NK-92 (cell line): ENCODE measurements around the gene NEURL2.

Experiments
- DNase-seq: peaks from one replicate; lab custom pipeline; 2025; ENCODE audit not compliant: unreplicated experiment; lab: John Stamatoyannopoulos, UW

Gene NEURL2

GRCh38 chr20:45920462-45921336 is 29.7 kb upstream of the NEURL2 start:
- no peak for DNase-seq

- no peak for DNase-seq
Measured at GRCh38 chr20:45919542-45920399, 28.8 kb upstream of the NEURL2 start.

DNA sequence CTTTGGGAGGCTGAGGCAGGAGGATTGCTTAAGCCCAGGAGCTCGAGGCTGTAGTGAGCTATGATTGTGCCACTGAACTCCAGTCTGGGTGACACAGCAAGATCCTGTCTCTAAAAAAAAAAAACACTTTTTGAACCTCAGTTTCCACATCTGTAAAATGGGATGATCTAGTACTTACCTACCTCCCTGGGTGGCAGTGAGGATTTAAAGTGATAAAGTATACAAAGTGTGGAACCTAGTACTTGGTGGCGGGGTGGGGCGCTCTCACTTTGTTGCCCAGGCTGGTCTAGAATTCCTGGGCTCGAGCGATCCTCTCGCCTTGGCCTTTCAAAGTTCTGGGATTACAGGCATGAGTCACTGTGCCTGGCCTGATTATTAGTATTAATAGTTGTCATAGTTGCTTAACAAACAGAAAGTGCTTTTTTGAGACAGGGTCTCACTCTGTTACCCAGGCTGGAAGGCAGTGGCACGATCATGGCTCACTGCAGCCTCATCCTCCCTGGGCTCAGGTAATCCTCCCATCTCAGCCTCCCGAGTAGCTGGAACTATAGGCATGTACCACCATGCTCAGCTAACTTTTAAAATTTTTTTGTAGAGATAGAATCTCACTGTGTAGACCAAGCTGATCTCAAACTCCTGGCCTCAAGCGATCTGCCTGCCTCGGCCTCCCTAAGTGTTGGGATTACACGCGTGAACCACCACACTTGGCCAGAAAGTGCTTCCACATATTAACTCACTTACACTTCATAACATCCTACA is 27.9 kb upstream of the NEURL2 start:
- no peak for DNase-seq

GRCh38 chr20:45918182-45918737 is 27.3 kb upstream of the NEURL2 start:
- DNase-seq: no peak

DNA sequence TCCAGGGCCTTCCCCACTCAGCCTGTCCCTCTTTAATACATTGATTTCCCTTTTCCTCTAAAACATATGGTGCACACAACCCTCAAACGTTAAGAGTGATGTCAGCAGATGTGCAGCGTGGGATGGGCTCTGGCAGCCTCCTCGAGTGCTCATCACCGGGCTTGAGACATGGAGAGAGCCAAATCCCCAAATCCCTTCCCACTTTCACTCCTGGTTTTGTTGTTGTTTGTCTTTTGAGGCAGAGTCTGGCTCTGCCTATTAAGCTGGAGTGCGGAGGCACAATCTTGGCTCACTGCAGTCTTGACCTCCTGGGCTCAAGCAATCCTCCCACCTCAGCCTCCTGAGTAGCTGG is 26.8 kb upstream of the NEURL2 start:
- no peak for DNase-seq

- DNase-seq: no peak
Measured at GRCh38 chr20:45913116-45913515, 22.1 kb upstream of the NEURL2 start.

- DNase-seq: no peak
Measured at GRCh38 chr20:45912344-45912682, 21.3 kb upstream of the NEURL2 start.

DNA sequence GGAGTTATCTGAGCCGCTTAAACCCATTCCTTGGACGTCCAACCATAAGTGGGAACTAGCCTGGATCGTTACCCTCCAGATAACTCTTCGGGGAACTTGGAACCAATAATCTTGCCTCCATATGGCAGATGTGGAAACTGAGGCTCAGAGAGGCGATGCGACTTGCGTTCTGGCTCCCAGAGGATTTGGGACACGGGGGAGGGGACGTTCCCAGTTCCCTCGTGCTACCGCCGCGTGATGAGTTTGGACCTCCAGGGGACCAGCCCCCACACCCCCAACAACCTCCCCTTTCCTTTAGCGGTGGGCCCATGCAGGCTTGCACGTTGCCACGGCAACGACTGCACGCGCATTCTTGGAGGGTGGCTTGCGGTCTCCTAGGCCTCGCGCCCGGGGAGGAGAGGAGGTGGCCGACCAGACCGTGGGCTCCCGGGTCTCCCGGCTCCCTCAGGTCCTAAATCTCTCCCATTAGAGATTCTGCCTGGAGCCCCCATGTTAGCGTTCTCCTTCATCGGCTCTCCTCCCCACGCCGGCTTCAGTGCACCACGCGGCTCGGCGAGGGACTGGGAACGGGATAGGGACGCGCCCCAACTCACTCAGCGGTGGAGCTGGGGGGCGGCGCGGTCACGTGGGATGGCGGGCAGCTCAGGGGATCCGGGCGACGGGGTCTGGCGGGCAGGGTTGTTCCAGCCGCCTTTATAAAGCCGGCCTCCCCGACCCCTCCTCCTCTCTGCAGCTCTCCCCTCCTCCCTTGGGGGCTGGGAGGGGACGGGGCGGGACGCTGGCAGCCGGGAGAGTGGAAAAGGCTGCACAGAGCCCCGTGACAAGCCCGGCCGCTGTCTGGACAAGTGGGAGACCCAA is 20.7 kb upstream of the NEURL2 start, which contains the start of gene PLTP:
Gene PLTP (minus strand): TSS at position 670 of the 858 bp plus-strand sequence. CDS start 703 bp downstream, outside the sequence.
- DNase-seq: no peak

DNA sequence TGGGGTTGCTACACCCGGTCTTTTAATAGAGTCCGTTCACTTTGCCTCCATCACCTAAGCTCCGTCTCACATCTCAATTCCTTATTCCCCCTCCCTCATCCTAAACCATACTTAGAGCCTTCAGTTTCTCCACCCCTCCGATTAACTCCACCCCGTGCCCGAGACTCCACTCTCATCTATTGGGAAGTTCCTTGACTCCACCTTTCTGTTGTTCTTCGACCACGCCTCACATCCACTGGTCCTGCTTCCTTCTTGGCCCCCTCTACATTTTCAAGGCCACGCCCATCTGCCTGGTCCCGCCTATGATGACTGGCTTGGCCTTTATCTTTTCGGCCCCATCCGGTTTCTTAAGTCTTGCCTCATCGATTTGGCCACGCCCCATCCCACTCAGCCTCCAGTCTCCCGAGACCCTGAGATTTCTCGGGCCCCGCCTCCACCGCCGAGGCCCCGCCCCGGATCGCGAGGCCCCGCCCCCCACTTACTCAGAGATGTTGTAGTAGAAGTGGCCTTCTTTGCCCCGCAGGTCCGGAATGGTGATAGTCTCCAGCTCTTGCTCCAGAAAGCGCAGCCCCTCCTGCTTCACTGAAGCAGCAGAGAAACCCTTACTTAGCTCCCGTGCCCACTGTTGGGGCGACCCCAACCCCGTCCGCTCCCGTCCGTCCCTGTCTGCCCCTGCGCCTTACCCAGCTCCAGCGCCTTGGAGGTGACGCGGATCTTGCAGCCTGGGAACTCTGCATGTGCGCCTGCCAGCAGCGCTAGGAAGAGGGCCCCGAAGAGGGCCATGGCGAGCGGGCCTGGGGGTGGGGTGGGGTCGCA is 19.9 kb upstream of the NEURL2 start:
- no peak for DNase-seq

DNA sequence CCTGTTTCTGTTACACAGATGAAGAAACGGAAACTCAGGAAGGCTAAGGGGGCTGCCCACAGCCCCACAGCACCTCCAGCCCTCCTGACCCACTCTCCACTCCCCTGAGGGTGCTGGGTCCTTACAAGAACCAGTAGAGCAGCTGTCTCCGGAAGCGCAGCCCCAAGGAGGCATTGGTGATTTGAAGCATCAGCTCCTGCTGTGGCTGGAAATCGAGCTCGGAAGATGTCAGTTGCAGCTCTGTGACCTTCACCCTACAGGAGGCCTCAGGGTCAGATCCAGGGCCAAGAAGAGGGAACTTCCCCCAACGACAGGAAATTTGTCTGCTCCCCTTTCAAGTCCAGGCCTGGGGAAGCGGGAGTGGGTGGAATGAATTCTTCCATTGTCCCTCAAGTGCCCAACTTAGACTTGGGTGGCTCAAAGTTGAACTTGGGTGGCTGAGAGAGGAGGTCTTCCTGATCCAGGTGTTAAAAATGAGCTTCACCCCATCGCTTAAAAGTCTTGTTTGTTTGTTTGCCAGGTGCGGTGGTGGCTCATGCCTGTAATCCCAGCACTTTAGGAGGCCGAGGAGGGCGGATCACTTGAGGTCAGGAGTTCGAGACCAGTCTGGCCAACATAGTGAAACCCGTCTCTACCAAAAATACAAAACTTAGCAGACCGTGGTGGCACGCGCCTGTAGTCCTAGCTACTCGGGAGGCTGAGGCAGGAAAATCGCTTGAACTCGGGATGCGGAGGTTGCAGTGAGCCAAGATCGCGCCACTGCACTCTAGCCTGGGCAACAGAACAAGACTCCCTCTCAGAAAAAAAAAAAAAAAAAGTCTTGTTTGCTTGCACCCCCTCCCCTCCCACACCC is 19.0 kb upstream of the NEURL2 start:
- no peak for DNase-seq

GRCh38 chr20:45909336-45909808 is 18.4 kb upstream of the NEURL2 start:
- no peak for DNase-seq

GRCh38 chr20:45908084-45908483 is 17.1 kb upstream of the NEURL2 start:
- no peak for DNase-seq

DNA sequence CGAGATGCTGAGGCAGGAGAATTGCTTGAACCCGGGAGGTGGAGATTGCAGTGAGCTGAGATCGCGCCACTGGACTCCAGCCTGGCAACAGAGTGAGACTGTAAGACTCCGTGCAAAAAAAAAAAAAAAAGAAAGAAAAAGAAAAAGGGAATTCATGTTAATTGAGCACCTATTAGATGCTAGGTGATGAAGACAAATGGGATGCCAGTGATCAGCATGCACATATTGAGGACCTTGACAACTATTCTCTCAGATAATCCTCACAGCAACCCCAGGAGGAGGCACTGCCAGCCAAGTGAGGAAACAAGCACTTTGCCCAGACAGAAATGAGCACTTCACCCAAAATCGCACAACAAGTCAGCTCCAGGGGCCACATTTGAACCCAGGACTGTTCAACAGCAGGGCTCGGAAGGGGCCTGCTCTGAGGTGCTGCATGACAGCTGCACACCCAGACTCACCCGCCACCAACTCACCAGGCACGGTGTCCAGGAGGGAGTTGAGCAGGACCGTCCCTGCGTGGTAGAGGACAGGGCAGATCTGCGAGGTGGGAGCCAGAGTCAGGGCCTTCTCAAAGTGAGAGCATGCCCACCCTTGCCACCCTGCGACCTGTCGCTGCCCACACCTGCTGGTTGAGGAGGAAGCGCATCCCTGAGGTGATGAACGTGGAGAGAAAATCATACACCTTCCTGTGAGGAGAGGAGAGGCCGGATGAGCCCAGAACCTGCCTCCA is 16.4 kb upstream of the NEURL2 start:
- no peak for DNase-seq

- no peak for DNase-seq
Measured at GRCh38 chr20:45905505-45906079, 14.6 kb upstream of the NEURL2 start.

- DNase-seq: no peak
Measured at GRCh38 chr20:45904583-45905504, 13.8 kb upstream of the NEURL2 start.

DNA sequence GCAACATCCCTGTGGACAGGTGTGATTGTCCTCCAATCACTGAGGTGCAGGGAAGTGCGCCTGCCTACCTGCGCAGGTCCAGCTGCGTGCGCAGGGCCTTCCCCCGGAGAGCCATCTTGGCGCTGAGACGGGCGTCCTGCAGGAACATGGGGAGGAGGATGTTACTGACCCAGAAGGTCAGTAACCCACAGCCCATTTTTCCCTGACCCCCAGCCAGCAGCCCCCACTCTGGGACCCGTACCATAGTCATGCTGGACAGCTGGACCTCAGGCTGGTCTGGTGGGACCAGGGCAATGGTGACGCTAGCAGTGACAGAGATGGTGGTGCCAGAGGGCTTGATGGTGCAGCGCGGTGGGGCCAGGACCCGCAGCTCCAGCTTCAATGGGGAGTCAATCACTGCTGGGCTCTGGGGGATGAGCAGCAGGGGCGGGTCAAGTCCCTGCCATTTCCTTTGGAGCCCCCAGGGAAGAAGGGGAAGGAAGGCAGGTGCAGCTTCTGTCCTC is 11.2 kb upstream of the NEURL2 start:
- DNase-seq: no peak
